Measurements from ENCODE around the gene OOEP.

Gene OOEP

DNA sequence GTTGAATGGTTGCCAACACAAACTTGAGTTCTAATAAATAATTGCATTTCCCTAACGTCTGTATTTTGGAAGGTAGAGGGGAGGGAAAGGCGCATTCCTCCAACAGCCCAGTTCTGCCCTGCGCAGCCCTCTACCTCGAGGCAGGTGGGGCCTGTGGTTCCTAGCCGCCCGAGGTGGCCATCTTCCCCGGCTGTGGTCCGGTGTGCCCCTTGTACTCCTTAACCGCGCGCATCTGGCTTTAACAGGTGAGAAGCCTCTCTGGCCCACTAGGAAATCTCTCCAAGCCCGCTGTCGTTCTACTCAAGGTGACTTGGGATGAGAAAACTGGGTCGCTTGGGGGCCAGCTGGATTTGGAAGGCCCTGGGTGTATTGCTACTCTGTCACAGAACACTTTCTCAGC lies 5.6 kb downstream of the OOEP start:
- DNase-seq: no peak

DNA sequence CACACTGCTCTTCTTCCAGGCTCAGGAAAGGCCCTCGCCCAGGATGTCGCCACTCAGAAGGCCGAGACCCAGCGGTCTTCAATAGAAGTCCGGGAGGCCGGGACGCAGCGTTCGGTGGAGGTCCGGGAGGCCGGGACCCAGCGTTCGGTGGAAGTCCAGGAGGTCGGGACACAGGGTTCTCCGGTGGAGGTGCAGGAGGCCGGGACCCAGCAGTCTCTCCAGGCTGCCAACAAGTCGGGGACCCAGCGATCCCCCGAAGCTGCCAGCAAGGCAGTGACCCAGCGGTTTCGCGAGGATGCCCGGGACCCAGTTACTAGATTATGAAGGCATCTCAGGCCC lies 6.2 kb downstream of the OOEP start:
- DNase-seq: no peak

DNA sequence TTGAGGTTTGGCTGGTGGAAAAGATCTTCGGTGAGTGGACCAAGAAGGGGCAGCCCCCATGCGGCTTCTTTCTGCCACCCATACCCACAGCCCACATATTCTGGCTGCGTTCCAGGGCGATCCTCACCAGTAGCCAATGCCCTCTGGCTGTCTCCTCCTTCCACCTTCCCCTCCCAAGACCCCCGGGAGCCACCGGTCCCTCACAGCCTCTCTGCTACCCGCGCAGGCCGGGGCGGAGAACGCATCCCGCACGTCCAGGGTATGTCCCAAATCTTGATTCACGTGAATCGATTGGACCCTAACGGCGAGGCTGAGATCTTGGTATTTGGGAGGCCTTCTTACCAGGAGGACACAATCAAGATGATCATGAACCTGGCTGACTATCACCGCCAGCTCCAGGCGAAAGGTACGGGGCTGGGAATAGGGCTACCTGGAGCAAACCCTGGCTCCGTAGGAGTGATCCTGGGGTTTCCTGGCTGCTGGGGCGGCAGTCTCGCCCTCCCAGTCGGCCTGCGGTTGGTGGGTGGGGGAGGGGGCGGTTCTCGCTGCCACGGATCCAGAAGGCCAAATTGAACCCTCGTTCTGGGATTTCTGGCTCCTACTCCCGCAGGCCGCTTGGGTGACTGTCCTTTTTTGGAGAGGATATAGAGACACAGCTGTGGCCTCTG lies 6.7 kb downstream of the OOEP start:
- no peak for DNase-seq

DNA sequence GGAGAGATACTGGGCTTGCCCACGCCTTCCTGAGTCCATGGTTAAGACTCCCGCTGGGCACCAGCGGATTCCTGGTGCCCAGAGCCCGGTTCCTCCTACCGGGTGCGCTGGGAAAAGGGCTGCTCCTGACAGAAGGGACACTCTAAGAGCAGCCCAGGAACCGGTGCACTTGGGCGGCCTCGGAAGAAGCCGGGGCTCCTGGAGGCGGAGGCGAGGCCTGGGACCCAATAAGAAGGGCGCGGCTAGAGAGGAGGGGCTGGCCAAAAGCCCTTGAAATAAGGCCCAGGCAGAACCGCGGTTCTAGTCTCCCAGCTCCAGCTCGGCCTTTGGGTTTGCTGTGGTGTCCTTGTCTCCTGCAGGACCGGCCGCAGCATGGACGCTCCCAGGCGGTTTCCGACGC lies 7.3 kb downstream of the OOEP start, which contains the start of gene KHDC3L:
TSS of gene KHDC3L (plus strand) at position 301 of the 400 bp plus-strand sequence. CDS start at position 373, 72 bp downstream.
- no peak for DNase-seq

DNA sequence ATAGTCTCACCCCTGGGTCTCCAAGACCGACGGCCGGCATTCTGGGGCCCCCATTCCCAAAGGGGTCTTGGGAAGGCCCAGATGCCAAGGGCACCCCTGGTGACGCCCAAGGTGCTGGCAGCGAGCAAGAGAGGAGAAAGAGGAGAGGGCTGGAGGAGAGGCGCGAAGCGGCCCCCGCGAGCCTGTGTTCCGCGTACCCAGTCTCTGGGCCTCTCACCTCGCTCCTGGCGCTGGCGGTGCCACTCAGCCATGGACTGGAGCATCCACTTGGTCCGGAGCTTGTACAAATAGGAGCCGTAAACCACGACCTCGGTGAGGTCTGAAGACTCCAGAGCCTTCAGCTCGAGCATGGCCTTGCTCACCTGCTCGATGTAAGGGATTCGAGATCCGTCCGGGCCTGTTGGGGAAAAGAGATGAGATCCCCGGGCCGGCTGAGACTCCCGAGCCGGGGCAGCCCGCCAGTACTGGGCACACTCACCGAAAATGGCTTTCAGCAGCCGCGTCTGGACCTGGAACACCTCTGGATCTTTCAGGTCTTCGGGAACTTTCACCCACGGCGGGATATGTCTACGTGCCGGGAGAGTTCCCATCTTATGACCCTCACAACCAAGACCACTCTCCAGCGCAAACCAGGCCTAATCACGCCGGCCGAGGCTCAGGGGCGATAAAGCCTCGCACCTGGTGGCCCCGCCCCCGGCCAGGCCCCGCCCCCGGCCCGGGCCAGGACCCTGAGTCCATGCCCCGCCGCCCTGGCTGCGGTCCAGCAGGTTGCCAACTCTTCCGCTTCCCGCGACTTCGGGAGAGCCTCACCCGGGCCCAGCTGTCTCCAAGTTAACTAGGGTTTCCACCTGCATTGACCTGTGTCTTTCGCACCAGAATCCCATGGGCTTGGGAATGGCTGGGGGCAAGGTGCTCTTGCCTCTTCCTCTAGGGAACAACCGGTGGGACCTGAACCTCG lies 15.8 kb downstream of the OOEP start, which contains the start of gene DPPA5:
TSS of gene DPPA5 (minus strand) at position 641 of the 958 bp plus-strand sequence. CDS start at position 590, 51 bp downstream.
- DNase-seq: no peak

DNA sequence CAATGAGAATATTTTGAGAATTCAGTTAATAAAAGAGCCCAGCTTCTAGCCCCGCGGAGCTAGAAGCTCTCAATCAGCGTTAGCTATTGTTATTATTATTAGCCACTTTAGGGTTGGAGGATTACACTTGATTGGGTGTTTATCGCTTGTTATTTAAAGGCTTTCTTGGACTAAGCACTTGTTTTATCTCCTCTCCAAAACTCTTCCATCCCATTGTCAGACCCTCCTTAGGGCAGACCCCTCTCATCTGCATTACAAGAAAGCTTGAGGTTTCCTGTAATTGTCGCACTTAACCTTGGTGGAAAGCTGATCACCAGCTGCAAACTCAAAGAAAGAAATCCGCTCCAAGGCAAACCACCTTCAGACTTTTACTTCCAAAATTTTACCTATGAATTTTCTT lies 20.4 kb downstream of the OOEP start:
- no peak for DNase-seq

DNA sequence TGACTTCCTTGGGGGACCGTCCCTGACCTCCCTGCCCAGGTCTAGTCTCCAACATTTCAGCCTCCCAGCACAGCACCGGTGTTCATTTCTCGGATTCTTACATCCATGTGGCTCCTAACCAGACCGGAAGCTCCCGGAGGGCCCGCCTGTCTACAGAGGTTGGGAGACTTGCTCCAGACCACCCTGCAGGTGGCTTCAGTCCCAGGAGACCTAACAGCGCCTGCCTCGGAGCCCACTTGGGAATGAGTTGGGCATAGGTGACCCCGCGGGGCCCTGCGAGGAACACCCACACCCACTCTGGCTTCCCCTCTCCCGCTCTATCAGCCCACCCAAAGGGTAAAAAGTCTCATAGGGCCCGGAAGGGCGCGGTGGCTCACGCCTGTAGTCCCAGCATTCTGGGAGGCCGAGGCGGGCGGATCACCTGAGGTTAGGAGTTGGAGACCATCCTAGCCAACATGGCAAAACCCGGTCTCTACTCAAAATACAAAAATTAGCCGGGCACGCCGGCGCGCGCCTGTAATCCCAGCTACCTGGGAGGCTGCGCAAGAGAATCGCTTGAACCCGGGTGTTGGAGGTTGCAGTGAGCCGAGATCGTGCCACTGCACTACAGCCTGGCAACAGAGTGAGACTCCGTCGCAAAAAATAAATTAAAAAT lies 21.0 kb downstream of the OOEP start:
- no peak for DNase-seq

DNA sequence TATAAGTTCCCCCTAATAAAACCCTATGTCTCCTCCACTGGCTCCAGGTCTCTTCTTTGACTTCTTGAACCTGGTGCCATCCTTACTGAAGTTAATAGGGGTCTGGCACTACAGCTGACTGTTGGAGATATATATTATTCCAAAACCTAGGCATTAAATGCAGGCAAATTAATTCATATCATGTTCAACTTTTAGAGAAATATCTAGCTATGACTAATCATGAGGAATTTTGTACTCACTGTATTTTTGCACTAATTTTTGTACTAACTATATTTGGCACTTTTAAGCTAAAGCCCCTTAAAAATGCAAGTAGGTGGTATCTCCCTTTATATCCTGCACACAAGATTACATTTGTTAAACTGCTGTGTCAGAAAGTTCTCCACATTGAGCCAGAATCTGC lies 26.5 kb downstream of the OOEP start:
- DNase-seq: no peak

DNA sequence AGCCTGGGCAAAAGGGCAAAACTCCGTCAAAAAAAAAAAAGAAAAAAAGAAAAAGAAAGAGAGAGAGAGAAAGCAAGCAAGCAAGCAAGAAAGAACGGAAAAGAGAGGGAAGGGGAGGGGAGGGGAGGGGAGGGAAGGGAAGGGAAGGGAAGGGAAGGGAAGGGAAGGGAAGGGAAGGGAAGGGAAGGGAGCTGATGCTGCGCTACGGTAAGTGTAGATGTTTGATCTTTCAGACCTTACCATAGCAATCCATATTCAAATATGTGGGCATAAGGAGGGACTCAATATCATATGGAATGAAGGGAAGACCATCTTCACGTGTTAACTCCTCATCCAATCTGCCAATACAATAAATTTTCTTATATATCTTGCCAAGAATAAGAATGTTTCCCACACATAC lies 27.5 kb downstream of the OOEP start:
- DNase-seq: no peak

DNA sequence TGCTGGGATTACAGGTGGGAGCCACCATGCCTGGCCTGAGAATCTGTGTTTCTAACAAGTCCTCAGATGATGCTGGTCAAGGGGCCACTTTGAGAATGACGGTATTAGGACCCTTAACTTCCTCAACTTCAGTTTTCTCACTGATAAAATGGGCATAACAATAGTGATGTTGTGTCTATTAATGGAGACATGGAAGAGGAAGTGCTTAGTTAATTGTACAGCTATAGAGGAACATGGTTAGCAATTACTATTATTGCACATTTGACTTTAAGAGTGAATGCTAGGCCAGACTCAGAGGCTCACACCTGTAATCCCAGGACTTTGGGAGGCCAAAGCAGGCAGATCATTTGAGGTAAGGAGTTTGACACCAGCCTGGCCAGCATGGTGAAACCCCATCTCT lies 28.4 kb downstream of the OOEP start:
- no peak for DNase-seq

DNA sequence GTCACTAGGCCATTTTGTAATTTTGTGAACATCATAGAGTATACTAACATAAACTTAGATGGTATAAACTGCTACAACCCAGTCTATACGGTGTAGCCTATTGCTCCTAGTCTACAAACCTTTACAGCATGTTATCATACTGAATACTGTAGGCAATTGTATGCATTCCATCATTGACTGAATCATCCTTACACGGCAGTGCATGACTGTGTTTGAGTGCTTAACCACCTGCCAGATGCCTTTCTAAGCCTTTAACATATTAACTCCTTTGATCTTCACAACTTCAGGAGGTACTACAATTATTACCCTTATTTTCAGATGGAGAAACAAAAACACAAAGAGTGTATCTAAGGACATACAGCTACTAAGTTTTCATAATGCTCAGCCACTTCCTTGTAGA lies 29.6 kb downstream of the OOEP start:
- no peak for DNase-seq

DNA sequence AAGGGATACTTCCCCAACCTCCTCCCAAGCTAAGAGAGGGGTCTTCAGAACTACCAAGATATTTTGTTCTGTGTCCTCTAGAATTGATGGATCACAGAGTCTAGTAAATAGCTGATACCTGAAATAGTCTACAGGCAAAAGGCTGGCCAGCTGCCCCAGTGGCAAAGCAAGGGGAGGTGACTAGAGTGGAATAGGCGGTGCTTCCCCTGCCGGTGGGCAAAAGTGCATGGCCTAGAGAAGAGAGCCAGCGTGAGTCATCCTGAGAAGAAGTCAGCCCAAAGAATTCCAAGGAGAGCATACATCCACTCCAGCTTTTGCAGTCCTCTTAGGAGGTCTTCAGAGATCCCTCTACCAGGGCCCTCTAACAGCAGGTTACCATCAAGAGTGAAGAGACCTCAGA lies 30.4 kb downstream of the OOEP start:
- DNase-seq: no peak

DNA sequence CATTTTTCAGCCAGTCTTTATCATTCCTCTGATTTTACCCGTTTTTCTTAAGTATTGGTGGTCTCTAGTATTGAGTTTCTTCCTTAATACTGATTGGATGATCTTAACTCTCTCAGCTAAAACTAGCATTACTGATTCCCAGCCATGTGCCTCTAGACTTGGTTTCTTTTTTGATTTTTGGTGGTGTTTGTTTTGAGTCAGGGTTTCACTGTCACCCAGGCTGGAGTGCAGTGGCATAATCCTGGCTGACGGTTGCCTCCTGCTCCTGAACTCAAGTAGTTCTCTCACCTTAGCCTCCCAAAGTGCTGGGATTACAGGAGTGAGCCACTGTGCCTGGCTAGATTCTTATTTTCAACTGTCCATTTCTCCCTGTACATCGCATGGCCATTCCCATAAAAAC lies 40.5 kb downstream of the OOEP start:
- no peak for DNase-seq

DNA sequence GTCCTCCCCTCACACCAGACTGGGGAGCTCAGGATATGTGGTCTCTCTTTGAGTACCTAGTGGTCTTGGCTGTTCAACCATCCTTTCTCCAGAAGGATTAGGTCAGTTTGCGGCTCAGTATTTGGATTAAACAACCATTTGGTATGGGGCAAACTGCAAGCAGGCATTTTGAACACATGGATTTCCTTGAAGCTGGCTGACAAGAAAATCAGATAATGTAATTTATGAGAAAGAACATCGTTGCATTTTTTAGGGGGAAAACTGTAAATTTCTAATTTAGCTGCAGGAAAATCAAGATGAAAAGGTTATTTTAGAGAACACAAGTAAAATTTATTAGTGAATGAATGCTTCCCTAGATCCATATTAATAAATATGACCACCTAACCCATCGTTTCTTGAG lies 40.9 kb downstream of the OOEP start:
- no peak for DNase-seq

DNA sequence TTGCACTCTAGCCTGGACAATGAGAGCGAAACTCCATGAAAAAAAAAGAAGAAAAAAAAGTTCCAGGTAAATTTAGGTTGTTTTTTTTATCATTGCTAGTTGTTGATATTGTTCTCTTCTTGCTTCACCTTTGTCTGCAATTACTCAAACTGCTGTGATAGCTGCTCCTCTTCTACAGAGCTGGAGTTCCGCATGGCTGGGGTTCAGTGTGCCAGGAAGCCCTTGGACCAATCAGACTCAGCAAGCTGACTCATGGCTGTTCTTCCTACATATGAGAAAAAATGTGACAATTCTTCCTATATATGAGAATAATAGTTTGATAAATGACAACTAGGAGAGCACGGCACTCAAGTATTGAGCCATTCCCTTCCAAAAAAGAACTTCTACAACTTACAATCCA lies 44.0 kb downstream of the OOEP start:
- DNase-seq: no peak

DNA sequence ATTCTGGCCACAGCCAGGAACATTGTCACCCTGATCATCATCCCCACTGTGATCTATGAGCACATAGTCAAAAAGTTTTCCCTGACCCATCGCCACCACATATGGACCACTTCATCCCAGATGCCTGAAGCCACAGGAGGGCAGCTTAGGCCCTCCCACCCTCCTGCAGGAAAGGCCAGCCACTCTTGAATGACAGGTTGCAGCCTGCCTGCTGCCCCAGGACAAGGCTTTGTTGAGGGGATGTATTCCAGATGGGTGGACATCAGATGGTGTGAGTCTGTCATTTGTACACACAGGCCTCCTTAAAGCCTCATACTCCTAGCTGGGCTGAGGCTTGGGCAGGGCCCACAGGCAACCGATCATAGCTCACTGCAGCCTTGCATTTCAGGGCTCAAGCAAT lies 46.4 kb downstream of the OOEP start:
- no peak for DNase-seq

All from stimulated activated CD4-positive, alpha-beta T cell treated with anti-CD3 and anti-CD28 coated beads, Interleukin-4, amount 100 ng/mL, for 1 hour (primary cell).